ENCODE results near the gene F2. TPM values are rescaled to one million over a fixed set of nuclear protein-coding genes. Genes with fewer than 3 reads are reported as not detected.
"Not testable (repeated sequence)": the region's sequence is repeated elsewhere in the genome, so short reads cannot be mapped to it uniquely, and the experiment has no call there.

The F2 gene
- total RNA-seq, 2 donors from 2014 or later = 1.2 TPM; not detected in 1

- Histone ChIP-seq H3K9me3 (no peaks in the 10 kb centered on the region), H3K27ac (peak overlapping the region; percentile 93), H3K4me3 (peak overlapping the region; percentile 98), H3K9ac (ENCODE audit: low read depth in 2 of 2, low read length in 2 of 2) (peak overlapping the region; percentile 83 to 95), H3K36me3 (peaks cover 31% of the 10 kb centered on the region), H3K4me1 (peaks cover 11% of the 10 kb centered on the region), H3K27me3 (no peaks in the 10 kb centered on the region)
- TF ChIP-seq CTCF (IDR thresholded peaks at IDR 0.05) = no peak
- intact Hi-C loops (cut with DNase I) = no loop called here
- peak; percentile 34 for DNase-seq
Observed at GRCh38 chr11:46701078-46701654, 17.8 kb upstream of the F2 start.

- DNase-seq = no peak
- no peak overlapping the region for H3K9ac ChIP-seq (ENCODE audit: low read depth in 2 of 2, low read length in 2 of 2)
- intact Hi-C loops (cut with DNase I) = no loop called here
- H3K27me3 ChIP-seq = no peaks in the 10 kb centered on the region
- H3K4me3 ChIP-seq = no peak overlapping the region
- H3K36me3 ChIP-seq = peaks cover 33% of the 10 kb centered on the region
- TF ChIP-seq CTCF (IDR thresholded peaks at IDR 0.05) = no peak
- no peaks in the 10 kb centered on the region for H3K9me3 ChIP-seq
- peaks cover 6% of the 10 kb centered on the region for H3K4me1 ChIP-seq
- H3K27ac ChIP-seq = no peak overlapping the region
Observed at GRCh38 chr11:46705070-46705688, 13.8 kb upstream of the F2 start.

- peaks cover 33% of the 10 kb centered on the region for H3K36me3 ChIP-seq
- TF ChIP-seq CTCF (IDR thresholded peaks at IDR 0.05) = no peak
Observed at GRCh38 chr11:46706886-46707285, 12.1 kb upstream of the F2 start.

GRCh38 chr11:46709351-46709750, 9.7 kb upstream of the F2 start:
- DNase-seq; H3K9ac ChIP-seq (ENCODE audit: low read depth in 2 of 2, low read length in 2 of 2); intact Hi-C loops (cut with DNase I); H3K4me1 ChIP-seq; H3K9me3 ChIP-seq; H3K27ac ChIP-seq; H3K27me3 ChIP-seq; H3K4me3 ChIP-seq: not testable (repeated sequence)
- peaks cover 22% of the 10 kb centered on the region for H3K36me3 ChIP-seq

More at GRCh38 chr11:46706886-46707285, 12.1 kb upstream of the F2 start:
- intact Hi-C loops (cut with DNase I) = no loop called here
- H3K4me1 ChIP-seq = peaks cover 2% of the 10 kb centered on the region
- H3K9me3 ChIP-seq = no peaks in the 10 kb centered on the region
- H3K9ac ChIP-seq (ENCODE audit: low read depth in 2 of 2, low read length in 2 of 2) = no peak overlapping the region
- no peak for DNase-seq
- H3K27me3 ChIP-seq = no peaks in the 10 kb centered on the region
- H3K4me3 ChIP-seq = no peak overlapping the region
- no peak overlapping the region for H3K27ac ChIP-seq

GRCh38 chr11:46710821-46711269, 8.2 kb upstream of the F2 start:
- no peak for TF ChIP-seq CTCF (IDR thresholded peaks at IDR 0.05)
- Histone ChIP-seq H3K9ac (ENCODE audit: low read depth in 2 of 2, low read length in 2 of 2) (no peak overlapping the region), H3K27me3 (no peaks in the 10 kb centered on the region), H3K27ac (peak overlapping the region; percentile 10), H3K36me3 (peaks cover 7% of the 10 kb centered on the region), H3K9me3 (no peaks in the 10 kb centered on the region), H3K4me3 (no peak overlapping the region), H3K4me1 (no peaks in the 10 kb centered on the region)
- intact Hi-C loops (cut with DNase I) = no loop called here
- DNase-seq = peak; percentile 40

- H3K27me3 ChIP-seq = no peaks in the 10 kb centered on the region
- H3K36me3 ChIP-seq = peaks cover 5% of the 10 kb centered on the region
- H3K9me3 ChIP-seq = no peaks in the 10 kb centered on the region
- DNase-seq = no peak
- H3K9ac ChIP-seq (ENCODE audit: low read depth in 2 of 2, low read length in 2 of 2) = no peak overlapping the region
- intact Hi-C loops (cut with DNase I) = no loop called here
- H3K4me3 ChIP-seq = no peak overlapping the region
- peak overlapping the region; percentile 10 for H3K27ac ChIP-seq
- no peak for TF ChIP-seq CTCF (IDR thresholded peaks at IDR 0.05)
- H3K4me1 ChIP-seq = no peaks in the 10 kb centered on the region
Observed at GRCh38 chr11:46711303-46711702, 7.7 kb upstream of the F2 start.

Data from colonic mucosa (tissue), 4 donors.